HCT116 (cell line): Measurements from ENCODE around the gene RFTN1.

ENCODE experiments used
- CBX3 ChIP-seq: IDR thresholded peaks from 2 replicates; pipeline ENCODE4 v1.6.1; 2012; ENCODE audit warnings: low read depth
- EZH2phosphoT487 ChIP-seq: fragments of 200-600 bp; IDR thresholded peaks from 2 replicates; pipeline ENCODE4 v1.6.1; 2018; ENCODE audit warnings: antibody characterized with exemption, borderline replicate concordance
- FOSL1 ChIP-seq: IDR thresholded peaks from 2 replicates; pipeline ENCODE4 v1.6.1; 2012; ENCODE audit warnings: low read depth
- JUND ChIP-seq: IDR thresholded peaks from 2 replicates; pipeline ENCODE4 v1.6.1; 2012
- POLR2A ChIP-seq: IDR thresholded peaks from 2 replicates; pipeline ENCODE4 v1.7.0; 2011; ENCODE audit warnings: borderline replicate concordance; ENCODE audit not compliant: insufficient read depth, insufficient read length; ENCODE audit errors: extremely low read depth
- POLR2AphosphoS5 ChIP-seq: IDR thresholded peaks from 2 replicates; pipeline ENCODE4 v1.6.1; 2011; ENCODE audit warnings: mild to moderate bottlenecking, low read depth, low read length, moderate library complexity
- YY1 ChIP-seq: IDR thresholded peaks from 2 replicates; pipeline ENCODE4 v1.6.1; 2011; ENCODE audit warnings: low read length, low read depth, moderate library complexity, mild to moderate bottlenecking; ENCODE audit not compliant: insufficient replicate concordance; ENCODE audit errors: extremely low read depth
- ZNF274 ChIP-seq: fragments of 200-500 bp; sonication (Bioruptor generic); IDR thresholded peaks from 2 replicates; pipeline ENCODE4 v1.6.1; 2014; ENCODE audit warnings: mild to moderate bottlenecking, low read depth, low read length, inconsistent platforms
- TF ChIP-seq, protein P1 (sequence below), 3 experiments: fragments of 200-600 bp in 1 of 3; sonication (generic) in 1 of 3; IDR thresholded peaks in 2 of 3; conservative IDR thresholded peaks in 1 of 3; 2 replicates each; pipeline ENCODE4 v1.5.1; 2012 to 2017; ENCODE audit warnings: low read depth in 2 of 3, low read length in 2 of 3, antibody characterized with exemption in 1 of 3, borderline replicate concordance in 1 of 3, control low read depth in 1 of 3, mild to moderate bottlenecking in 1 of 3, mixed read lengths in 1 of 3, mixed run types in 1 of 3, moderate library complexity in 1 of 3; ENCODE audit not compliant: insufficient read depth in 1 of 3

DNA sequence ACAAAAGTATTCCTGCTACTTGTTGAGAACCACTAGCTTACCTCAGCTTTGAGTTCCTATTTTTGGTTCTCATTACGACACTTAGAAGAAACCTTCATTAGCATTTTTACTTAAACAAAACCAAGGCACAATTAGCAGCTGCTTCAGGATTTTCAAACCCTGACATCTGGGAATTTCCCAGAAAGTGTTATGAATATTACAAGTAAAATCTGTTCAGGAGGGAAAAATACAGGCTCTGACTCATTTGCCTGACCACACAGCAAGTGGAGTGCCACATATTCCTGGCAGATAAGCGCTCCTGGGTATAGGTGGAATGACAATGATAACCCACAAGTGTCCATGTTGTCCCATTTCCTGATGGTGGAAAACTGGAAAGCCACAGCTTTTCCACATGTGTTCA, 10.3 kb upstream of the RFTN1 start:
- no peak for TF ChIP-seq FOSL1
- TF ChIP-seq, protein P1, sequence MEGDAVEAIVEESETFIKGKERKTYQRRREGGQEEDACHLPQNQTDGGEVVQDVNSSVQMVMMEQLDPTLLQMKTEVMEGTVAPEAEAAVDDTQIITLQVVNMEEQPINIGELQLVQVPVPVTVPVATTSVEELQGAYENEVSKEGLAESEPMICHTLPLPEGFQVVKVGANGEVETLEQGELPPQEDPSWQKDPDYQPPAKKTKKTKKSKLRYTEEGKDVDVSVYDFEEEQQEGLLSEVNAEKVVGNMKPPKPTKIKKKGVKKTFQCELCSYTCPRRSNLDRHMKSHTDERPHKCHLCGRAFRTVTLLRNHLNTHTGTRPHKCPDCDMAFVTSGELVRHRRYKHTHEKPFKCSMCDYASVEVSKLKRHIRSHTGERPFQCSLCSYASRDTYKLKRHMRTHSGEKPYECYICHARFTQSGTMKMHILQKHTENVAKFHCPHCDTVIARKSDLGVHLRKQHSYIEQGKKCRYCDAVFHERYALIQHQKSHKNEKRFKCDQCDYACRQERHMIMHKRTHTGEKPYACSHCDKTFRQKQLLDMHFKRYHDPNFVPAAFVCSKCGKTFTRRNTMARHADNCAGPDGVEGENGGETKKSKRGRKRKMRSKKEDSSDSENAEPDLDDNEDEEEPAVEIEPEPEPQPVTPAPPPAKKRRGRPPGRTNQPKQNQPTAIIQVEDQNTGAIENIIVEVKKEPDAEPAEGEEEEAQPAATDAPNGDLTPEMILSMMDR (IDR thresholded peaks at IDR 0.05 in 2 of 3, conservative IDR thresholded peaks at IDR 0.05 in 1 of 3; ENCODE audit: borderline replicate concordance in 1 of 3, insufficient read depth in 1 of 3, low read depth in 2 of 3, low read length in 2 of 3): no peak
- no peak for TF ChIP-seq YY1
- TF ChIP-seq POLR2AphosphoS5: no peak
- no peak for TF ChIP-seq JUND
- TF ChIP-seq EZH2phosphoT487: no peak
- TF ChIP-seq POLR2A: no peak
- TF ChIP-seq CBX3: no peak
- no peak for TF ChIP-seq ZNF274
